ENCODE results near the gene PRICKLE2. TPM values are rescaled to one million over a fixed set of nuclear protein-coding genes. Genes with fewer than 3 reads are reported as not detected.

The PRICKLE2 gene
- polyA plus RNA-seq, 2 of the 4 experiments (the other 2 are of a cell fraction) = 5.3 to 6.3 TPM

GRCh38 chr3:64143409-64144130 is 81.7 kb downstream of the PRICKLE2 start:
- ChIA-PET POLR2A (no interaction called here), CTCF (no interaction called here)
- no peak for TF ChIP-seq EHF (CRISPR knock-in tag; IDR thresholded peaks at IDR 0.05)
- TF ChIP-seq MAFK (IDR thresholded peaks at IDR 0.05; ENCODE audit: partially characterized antibody) = peak; percentile 9
- DNase-seq (ENCODE audit: low read depth in 1 of 2, low spot score in 1 of 2) (peak in 1 of 2 experiments; percentile 33), FAIRE-seq (no peak), ATAC-seq (peak; percentile 18 to 61; a peak in 3 of 6 replicates)
- 71% methylated on average over 5 of the region's 5 CpGs for WGBS (ENCODE audit: missing lambda C conversion rate)
- Histone ChIP-seq H3K4me3 (no peak overlapping the region), H3K4me2 (peak overlapping the region; percentile 33; the same call in 1 of the 3 replicates), H3K27ac (peak overlapping the region; percentile 65 to 77), H3K9me3 (no peaks in the 10 kb centered on the region), H3K4me1 (peaks cover 26% of the 10 kb centered on the region)

- POLR2A ChIA-PET = no interaction called here
- CTCF ChIA-PET = interaction anchor here (0.6 kb wide), 1 partner anchor 97 kb away, joined by 3 read pairs; no protein-coding TSS in a partner anchor
- WGBS (ENCODE audit: missing lambda C conversion rate) = 37% methylated on average over 3 of the region's 3 CpGs
- Histone ChIP-seq H3K9me3 (no peaks in the 10 kb centered on the region), H3K4me3 (no peak overlapping the region), H3K4me2 (no peak overlapping the region), H3K27ac (peak overlapping the region in 1 of 2 experiments; percentile 61; a peak in 2 of 6 replicates), H3K4me1 (peaks cover 33% of the 10 kb centered on the region)
- no peak for FAIRE-seq
- TF ChIP-seq BHLHE40 (IDR thresholded peaks at IDR 0.05; ENCODE audit: low read depth, low read length) = no peak
- no peak for TF ChIP-seq SREBF2 (IDR thresholded peaks at IDR 0.05)
- ATAC-seq = no peak
- DNase-seq (ENCODE audit: low read depth in 1 of 2, low spot score in 1 of 2) = no peak
These were observed 83.8 kb downstream of the PRICKLE2 start for GRCh38 chr3:64141476-64141875.

- H3K9me3 ChIP-seq = no peaks in the 10 kb centered on the region
- peaks cover 33% of the 10 kb centered on the region for H3K4me1 ChIP-seq
- no peak for DNase-seq (ENCODE audit: low read depth in 1 of 2, low spot score in 1 of 2)
- no peak for ATAC-seq
- CTCF ChIA-PET = no interaction called here
- POLR2A ChIA-PET = no interaction called here
- H3K4me2 ChIP-seq = no peak overlapping the region
- H3K4me3 ChIP-seq = no peak overlapping the region
- TF ChIP-seq SREBF2 (IDR thresholded peaks at IDR 0.05) = no peak
- no peak for TF ChIP-seq CEBPB (IDR thresholded peaks at IDR 0.05)
- 0 out of 2 replicates have a peak, but pooled peaks have one; percentile 51 for TF ChIP-seq KDM1A (IDR thresholded peaks at IDR 0.05; ENCODE audit: low read depth)
- 82% methylated on average over 4 of the region's 4 CpGs for WGBS (ENCODE audit: missing lambda C conversion rate)
- peak overlapping the region in 1 of 2 experiments; percentile 45; a peak in 1 of 6 replicates for H3K27ac ChIP-seq
- no peak for FAIRE-seq
These were observed 84.6 kb downstream of the PRICKLE2 start for GRCh38 chr3:64140651-64141050.

- DNase-seq (ENCODE audit: low read depth in 1 of 2, low spot score in 1 of 2) (no peak), ATAC-seq (no peak), FAIRE-seq (no peak)
- Histone ChIP-seq H3K27ac (peak overlapping the region in 1 of 2 experiments; percentile 48; a peak in 2 of 6 replicates), H3K4me3 (no peak overlapping the region), H3K9me3 (no peaks in the 10 kb centered on the region), H3K4me1 (peaks cover 23% of the 10 kb centered on the region), H3K4me2 (no peak overlapping the region)
- 88% methylated on average over 2 of the region's 2 CpGs for WGBS (ENCODE audit: missing lambda C conversion rate)
- TF ChIP-seq ZFP36 (IDR thresholded peaks at IDR 0.05; ENCODE audit: borderline replicate concordance, partially characterized antibody) (no peak), POLR2A (IDR thresholded peaks at IDR 0.05; ENCODE audit: low read length) (no peak), RCOR1 (IDR thresholded peaks at IDR 0.05; ENCODE audit: low read depth, low read length) (no peak), ZC3H11A (IDR thresholded peaks at IDR 0.05) (no peak), EP300 (IDR thresholded peaks at IDR 0.05) (no peak), JUN (IDR thresholded peaks at IDR 0.05) (no peak), BCL3 (IDR thresholded peaks at IDR 0.05) (no peak), RARB (CRISPR knock-in tag; IDR thresholded peaks at IDR 0.05) (no peak), CHD2 (IDR thresholded peaks at IDR 0.05; ENCODE audit: low read length, partially characterized antibody) (no peak), KDM1A (IDR thresholded peaks at IDR 0.05; ENCODE audit: low read depth) (no peak), MAX (IDR thresholded peaks at IDR 0.05) (no peak), SMC3 (IDR thresholded peaks at IDR 0.05) (no peak), E2F6 (IDR thresholded peaks at IDR 0.05; ENCODE audit: borderline replicate concordance, low read depth) (no peak)
- POLR2A ChIA-PET = no interaction called here
- CTCF ChIA-PET = interaction anchor here (1.0 kb wide), 1 partner anchor 109 kb away, joined by 5 read pairs; no protein-coding TSS in a partner anchor
These were observed 86.5 kb downstream of the PRICKLE2 start for GRCh38 chr3:64138656-64139375.
